GM23338 (cell line): ENCODE measurements around the gene CDH4.

Experiments
- CTCF ChIP-seq, 2 experiments: fragments of 200-600 bp in 1 of 2; sonication (generic) in 1 of 2; conservative IDR thresholded peaks; 2 replicates each; pipeline versions ENCODE4 v1.5.1 to v1.6.1; 2016 to 2017; ENCODE audit warnings: antibody characterized with exemption in 2 of 2, low read depth in 2 of 2, mild to moderate bottlenecking in 2 of 2, moderate library complexity in 1 of 2
- EZH2 ChIP-seq: fragments of 200-600 bp; sonication (generic); IDR thresholded peaks from one replicate; pipeline ENCODE4 v1.8.0; 2017; ENCODE audit warnings: antibody characterized with exemption, mild to moderate bottlenecking, low read depth; ENCODE audit not compliant: unreplicated experiment
- EZH2phosphoT487 ChIP-seq: fragments of 200-600 bp; sonication (generic); IDR thresholded peaks from one replicate; pipeline ENCODE4 v1.8.1; 2018; ENCODE audit warnings: antibody characterized with exemption; ENCODE audit not compliant: unreplicated experiment
- JUNB ChIP-seq: IDR thresholded peaks from one replicate; pipeline ENCODE4 v1.6.1; 2016; ENCODE audit warnings: antibody characterized with exemption; ENCODE audit not compliant: unreplicated experiment
- POLR2AphosphoS5 ChIP-seq: IDR thresholded peaks from 2 replicates; pipeline ENCODE4 v1.6.1; 2016; ENCODE audit warnings: antibody characterized with exemption, low read depth
- REST ChIP-seq: IDR thresholded peaks from one replicate; pipeline ENCODE4 v1.6.1; 2018; ENCODE audit warnings: antibody characterized with exemption; ENCODE audit not compliant: unreplicated experiment

- TF ChIP-seq EZH2phosphoT487 = no peak
- TF ChIP-seq EZH2 = no peak
- TF ChIP-seq CTCF (conservative IDR thresholded peaks at IDR 0.05; ENCODE audit: low read depth in 2 of 2) = no peak
- no peak for TF ChIP-seq JUNB
- no peak for TF ChIP-seq REST
- no peak for TF ChIP-seq POLR2AphosphoS5
Measured at GRCh38 chr20:61535536-61535935, 283.5 kb downstream of the CDH4 start.
